ENCODE data around the gene USP6.
"Not testable (repeated sequence)": the region's sequence is repeated elsewhere in the genome, so short reads cannot be mapped to it uniquely, and the experiment has no call there.

USP6 gene

DNA sequence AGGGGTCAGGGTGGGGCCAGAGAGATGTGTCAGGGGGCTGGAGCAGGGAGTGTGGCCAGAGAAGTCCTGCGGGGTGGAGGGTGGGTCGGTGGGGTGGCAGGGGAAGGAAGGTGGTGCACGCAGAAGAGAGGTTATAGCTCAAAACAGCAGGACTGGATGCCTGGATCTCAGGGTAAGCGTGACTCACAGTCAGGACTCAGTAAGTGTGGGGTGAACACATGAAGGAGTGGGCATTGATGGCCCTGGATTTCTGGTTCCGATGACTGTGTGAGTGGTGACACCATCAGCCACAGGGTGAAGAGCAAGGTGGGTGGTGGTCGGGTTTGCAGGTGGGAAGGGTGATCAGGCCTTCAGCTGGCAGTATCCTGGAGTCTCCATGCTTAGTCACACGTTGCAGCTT, 6.2 kb downstream of the USP6 start:
- DNase-seq (ENCODE audit: low read depth): not testable (repeated sequence)

DNA sequence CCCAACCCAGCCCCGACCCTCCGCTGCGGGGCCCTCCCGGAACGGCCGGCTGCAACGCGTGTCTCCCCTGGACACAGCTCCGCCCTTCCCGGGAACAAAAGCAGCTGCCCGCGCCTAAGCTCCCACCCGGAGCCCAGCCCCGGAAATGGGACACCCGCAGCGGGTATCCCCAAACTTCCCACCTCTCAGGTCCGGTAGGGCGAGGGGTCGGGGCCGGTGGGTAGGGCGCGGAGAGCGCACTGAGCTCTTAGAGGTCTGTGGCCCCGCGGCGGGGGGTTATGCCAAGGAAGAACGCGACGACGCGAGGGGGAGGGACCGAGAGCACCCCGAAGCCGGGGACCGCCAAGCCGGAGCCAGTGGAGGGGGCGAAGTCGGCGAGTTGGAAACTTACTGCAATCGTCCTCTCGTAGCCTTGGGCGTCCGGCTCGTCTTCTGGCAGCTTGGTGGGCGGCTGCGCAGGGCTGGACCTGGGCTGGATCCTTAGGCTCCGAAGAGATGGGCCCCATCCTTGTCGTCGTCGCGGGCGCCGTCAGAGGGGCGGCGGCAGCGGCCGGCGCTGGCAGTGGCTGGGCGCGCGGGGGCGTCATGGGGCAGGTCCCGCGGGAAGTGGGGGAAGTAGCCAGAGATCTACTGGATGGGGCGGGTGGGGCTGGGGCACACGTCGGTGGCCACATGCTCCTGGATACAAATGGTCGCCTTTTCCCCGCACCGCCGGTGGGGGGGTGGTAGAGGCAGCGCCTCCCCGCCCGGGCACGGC, 6.9 kb downstream of the USP6 start:
- no peak for DNase-seq (ENCODE audit: low read depth)

DNA sequence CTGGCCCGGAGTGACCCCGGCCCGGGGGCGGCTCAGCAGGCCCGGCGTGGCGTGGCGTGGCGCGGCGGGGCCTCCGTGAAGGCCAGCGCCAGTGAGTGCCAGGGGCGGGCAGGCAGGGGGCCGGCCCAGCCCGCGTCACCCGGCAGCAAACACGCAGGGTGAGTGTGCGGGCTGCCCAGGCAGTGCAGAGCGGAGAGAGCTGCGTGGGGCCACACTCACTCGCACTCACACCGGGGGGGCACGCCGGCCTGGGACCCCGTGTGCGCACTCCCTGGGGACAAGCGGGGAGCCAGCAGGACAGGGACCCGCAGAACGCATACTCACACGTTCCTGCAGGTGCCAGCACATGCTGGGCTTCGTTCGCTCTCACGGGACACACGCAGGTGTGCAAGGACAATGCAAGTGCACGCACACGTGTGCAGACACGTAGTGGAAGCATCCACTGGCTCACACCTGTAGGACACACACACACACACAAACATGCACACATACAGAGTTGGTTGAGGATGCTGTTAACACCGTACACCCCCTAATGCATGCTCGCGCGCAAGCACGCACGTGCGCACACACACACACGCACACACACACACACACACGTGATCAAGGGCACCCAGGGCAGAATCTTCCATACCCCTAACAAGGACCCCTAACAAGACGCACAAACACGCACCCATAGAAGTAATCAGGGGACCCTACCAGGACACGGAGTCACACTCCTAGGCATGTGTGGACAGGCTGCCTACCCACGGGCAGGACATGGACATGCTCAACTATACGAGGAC, 7.7 kb downstream of the USP6 start:
- DNase-seq (ENCODE audit: low read depth): no peak

DNA sequence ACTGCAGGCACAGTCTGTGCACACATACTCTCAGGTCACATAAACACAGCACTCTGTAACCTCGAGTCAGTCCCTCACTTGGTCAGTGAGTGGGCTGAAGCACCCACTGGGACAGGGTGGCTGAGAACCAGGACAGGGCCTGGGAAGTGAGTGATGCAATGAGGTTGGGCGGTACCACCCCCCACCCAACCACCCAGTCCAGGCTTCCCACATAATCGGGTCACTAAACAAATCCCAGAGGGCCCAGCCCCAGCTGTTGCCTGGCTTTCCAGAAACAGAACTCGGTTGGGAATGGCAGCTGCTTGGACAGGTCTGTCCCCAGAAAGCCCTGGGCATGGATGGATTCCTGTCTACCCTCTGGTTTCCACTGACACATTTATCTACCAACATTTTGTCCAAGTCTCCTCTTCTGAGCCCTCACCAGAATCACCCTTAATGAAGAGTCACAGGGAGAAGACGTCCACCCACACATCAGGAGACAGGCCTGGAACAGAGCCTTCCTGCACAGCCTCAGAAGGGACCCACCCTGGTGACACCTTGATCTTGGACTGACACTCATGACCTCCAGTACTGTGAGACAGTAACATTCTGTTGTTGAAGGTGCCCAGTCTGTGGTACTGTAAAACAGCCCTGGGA, 8.4 kb downstream of the USP6 start:
- not testable (repeated sequence) for DNase-seq (ENCODE audit: low read depth)

DNA sequence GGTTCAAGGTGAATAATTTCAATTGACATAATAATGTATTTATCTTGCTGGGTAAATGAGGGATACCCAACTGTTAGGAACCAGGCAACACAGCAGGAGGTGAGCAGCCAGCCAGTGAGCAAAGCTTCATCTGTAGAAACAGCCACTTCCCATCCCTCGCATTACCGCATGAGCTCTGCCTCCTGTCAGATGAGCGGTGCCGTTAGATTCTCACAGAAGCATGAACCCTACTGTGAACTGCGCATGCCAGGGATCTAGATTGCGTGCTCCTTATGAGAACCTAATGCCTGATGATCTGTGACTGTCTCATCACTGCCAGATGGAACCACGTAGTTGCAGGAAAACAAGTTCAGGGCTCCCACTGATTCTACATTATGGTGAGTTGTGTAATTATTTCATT, 9.1 kb downstream of the USP6 start:
- DNase-seq (ENCODE audit: low read depth): not testable (repeated sequence)

DNA sequence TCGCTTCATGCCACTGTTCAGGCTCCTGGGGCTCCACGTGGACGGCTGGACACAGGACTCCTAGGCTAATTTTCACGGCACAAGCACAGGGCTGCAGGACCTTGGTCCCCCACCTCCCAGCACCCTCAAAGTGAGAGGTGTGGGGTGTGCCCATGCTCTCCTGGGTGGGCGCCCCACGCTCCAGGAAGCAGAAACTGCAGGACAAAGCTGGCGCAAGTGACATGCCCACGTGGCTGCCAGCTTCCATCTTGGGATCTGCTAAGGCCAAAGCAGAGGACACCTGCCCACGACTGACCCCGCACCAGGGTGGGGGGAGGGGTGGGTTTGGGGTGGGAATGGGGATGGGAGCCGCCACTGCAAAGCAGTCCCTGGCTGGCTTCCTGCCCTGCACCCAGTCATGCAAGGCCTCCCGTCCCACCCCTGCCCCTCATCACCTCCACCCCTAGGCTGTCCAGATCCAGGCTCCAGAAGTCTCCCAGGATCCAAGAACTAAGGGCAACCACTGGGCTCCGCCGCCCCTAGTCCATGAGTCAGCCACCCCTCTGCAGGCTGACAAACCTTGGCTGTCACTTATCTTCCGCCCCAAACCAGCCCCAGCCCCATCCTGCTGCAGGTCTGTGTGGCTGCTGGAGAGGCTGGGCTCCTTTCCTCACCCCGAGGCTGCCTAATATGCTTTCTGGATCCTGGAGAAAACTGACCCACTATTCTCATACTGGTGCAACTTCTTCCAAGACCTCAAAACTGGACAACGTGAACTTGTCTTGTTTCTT, 11.1 kb downstream of the USP6 start:
- DNase-seq (ENCODE audit: low read depth): no peak

DNA sequence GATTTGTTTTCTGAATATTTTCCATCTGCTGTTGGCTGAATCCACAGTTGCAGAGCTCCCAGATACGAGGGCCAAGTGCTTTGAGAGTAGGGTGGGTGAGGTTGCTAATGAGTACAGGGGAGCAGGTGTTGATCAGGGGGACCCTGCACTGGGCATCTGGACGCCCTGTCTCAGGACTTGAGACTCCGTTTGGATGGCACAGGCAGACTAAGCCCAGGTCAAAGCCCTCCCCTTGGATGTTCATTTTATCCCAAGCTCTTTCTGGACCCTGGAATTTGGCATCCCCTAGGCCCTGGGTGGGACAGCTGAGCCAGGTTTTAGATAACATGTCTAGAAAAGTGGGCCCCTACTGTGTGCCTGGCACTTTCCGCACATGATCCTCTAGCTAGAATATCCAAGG, 12.1 kb downstream of the USP6 start:
- no peak for DNase-seq (ENCODE audit: low read depth)

DNA sequence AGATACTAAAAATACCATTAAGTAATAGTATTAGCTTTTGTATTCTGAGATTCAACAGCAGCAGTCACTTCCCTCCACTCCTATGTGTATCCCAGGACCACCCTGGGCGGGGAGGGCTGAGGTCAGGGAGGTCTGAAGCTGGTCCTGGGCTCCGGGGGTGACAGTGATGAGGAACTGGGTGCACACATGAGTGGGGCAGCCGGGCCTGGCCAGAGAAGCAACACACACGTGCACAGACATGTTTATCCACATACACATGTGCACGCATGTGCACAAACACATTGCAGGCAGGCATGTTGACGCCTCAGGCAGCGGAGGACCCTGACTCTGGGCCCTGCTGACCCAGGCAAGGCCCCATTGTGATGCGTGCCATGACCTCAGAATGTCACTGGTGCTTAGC, 12.6 kb downstream of the USP6 start:
- not testable (repeated sequence) for DNase-seq (ENCODE audit: low read depth)

DNA sequence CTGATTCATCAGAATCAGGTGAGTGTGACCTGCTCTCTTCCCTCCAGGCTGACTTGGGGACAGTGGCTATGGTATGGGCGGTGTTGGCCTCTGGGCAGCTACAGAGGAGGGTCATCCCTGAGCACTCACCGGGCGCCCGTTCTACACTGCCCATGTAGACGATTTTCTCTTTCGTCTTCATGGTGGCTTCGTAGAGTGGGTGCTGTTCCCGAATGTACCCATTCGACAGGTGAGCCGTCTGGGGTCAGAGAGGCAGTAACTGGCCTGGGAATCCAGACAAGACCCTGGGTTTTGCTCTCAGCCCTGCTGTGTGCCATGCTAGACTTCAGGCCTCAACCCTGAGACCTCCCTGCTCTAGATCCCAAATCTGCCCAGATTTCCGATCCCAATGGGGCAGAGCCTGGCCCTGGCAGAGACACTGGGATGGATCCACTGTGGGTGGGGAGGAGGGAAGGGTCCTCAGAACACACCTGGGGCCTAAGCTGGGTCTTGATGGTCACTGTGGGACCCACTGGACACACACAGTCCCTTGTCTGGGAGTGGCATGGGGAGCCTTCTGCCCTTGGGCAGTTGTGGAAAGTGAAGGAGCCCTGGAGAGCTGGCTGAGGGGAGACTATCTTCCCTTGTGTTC, 13.2 kb downstream of the USP6 start:
- DNase-seq (ENCODE audit: low read depth): no peak

DNA sequence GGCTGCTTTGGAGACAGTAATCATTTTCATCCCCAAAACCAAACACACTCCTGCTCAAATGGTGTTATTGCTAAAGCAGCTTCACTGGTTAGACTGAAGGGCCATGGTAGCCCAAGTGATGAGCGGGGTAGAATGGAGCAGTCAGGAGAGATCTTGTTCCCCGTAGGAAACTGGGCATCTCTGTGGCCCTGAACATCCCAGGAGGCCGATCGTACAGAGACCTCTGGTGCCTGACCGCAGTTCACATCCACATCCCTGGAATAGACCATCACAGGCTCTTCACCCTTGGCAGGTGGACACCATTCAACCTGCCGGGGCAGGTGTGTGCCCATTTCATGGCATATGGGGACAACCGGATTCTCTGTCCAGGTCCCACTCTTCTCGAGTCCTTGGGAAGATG, 13.9 kb downstream of the USP6 start:
- DNase-seq (ENCODE audit: low read depth): not testable (repeated sequence)

DNA sequence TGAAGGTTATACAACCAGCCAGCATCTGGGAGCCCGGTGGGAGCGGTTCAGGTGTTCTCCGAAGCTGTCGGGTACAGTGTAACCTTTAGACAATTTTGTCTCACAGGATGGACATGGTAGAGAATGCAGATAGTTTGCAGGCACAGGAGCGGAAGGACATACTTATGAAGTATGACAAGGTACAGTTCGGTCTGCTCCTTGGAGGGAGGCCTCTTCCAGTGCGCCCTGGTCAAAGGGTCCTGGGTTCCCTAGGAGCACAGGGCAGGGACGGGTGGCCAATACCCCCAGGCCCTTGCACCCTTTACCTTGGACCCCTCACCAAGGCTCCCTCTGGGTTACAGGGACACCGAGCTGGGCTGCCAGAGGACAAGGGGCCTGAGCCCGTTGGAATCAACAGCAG, 14.4 kb downstream of the USP6 start:
- DNase-seq (ENCODE audit: low read depth): not testable (repeated sequence)

DNA sequence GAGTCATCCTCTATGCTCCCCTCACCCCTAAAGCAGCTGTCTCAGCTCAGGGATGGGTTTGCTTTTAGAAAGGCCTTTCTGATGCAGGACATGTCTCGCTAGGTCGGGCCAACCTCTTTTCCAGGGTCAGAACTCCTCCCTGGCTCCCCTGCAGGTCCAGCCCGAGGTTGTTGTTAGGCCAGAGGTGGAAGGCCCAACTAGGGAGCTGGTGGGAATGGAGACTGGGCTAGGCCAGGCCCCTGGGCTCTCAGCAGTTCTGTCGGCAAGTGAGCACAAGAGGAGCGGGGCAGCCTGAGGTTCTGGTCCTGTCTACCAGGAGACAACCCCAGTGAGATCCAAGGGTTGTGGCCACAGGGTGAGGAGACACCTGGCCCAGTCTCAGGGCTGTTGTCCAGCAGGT, 14.9 kb downstream of the USP6 start:
- not testable (repeated sequence) for DNase-seq (ENCODE audit: low read depth)

DNA sequence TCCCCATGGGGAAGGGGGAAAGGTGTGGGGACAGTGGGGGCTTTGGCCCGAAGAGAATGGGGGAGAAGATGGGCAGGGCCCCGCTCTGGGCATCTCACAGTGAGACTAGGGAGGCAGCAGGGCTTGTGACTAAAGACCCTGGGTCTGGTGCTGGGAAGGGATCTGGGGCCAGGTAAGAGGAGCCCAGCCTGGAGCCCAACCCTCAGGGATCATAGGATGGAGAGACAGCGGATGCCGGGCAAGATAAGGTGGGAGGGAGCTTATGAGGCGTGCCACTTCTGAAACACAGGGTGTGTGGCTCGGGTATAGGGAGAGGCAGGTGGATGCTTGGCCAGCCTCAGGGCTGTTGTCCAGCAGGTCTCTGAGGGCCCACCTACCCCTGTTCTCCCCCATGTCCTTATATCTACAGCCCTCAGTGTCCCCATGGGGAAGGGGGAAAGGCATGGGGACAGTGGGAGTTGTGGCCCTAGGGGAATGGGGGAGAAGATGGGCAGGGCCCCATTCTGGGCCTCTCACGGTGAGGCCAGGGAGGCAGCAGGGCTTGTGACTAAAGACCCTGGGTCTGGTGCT, 15.4 kb downstream of the USP6 start:
- DNase-seq (ENCODE audit: low read depth): no peak

DNA sequence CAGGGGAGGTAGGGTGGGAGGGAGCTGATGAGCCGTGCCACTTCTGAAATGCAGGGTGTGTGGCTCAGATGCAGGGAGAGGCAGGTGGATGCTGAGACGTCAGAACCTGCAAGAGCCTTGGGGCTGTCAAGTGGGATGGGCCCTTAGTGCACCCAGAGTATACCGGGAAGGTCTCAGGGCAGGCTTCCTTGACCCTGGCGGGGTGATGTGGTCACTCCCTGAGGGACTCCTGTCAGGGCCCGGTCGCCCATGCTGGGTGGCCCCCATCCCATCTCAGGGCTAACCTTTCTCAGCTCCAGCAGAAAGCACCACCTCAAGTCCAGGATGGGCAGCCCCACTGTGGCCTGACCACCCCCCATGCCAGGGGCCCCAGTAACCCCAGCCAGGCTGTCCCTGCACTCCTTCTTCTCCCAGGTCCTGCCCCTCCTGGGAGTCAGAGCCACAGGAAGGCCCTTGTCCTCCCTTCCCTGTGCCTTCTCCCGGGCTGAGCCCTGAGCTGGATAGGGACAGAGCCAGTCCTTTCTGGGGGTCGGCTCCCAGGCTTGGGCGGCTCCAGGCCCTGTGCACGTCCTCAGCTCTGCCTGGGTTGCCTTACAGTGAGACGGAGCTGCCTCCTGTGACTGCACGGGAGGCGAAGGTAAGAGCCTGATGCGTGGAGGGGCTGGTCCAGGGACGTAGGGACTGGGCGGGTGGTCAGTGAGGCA, 16.1 kb downstream of the USP6 start:
- DNase-seq (ENCODE audit: low read depth): not testable (repeated sequence)

DNA sequence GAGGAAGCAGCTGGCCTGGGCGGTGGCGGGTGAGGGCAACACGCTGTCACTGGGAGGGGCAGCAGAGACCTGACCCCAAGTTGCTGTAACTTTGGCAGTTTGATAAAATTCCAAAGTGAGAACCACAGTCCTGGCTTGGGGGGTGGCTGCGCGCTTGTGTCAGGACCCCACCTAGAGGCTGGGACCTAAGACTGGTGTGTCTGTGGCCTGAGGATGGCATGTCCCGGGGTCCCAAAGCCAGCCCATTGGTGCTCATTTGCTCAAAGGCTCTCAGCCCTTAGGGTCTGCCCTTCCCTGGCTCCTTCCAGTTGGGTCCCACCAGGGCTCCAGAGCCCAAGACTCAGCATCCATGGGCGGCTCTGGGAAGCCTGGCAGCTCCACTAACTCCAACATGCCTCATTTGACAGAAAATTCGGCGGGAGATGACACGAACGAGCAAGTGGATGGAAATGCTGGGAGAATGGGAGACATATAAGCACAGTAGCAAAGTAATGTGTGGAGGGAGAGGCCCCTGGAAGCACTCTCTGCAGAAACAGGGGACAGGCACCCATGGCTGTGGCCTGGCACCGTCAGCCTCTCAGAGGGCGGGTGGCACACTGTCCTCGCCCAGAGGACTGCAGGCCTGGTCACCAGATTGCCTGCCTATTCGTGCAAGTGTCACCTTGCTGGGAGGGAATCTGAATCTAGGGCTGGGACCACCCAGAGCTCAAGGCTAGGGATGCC, 16.8 kb downstream of the USP6 start:
- not testable (repeated sequence) for DNase-seq (ENCODE audit: low read depth)

DNA sequence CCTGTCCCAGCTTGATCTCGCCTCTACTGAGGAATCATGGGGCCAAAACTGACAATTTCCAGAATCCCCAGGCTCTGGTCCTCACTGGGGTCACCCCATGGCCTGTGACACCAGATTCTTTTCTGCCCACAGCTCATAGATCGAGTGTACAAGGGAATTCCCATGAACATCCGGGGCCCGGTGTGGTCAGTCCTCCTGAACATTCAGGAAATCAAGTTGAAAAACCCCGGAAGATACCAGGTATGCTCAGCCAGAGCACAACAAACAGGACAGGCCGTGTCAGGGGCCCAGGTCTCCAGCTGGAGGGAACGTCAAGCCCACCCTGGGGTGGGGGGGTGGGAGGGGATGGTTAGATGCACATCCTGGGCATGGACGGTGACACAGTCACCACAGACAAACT, 17.5 kb downstream of the USP6 start:
- no peak for DNase-seq (ENCODE audit: low read depth)

DNA sequence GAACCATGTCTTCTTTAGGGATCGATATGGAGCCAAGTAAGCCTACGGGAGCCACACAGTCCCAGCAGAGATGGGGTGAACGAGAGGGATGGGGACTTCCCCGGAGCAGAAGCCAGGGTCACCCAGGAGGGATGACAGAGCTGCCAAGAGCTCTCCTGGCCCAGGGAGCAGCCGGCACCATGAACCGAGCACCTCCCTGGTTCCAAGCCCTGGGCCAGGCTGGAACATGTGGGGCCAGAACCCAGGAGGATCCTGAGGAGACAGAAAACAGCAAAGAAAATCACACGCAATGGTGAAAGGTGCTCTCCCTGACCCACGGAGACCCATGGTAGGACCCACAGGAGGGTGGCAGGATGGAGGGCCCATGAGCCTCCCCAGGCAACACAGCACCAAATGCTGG, 18.1 kb downstream of the USP6 start:
- DNase-seq (ENCODE audit: low read depth): not testable (repeated sequence)

DNA sequence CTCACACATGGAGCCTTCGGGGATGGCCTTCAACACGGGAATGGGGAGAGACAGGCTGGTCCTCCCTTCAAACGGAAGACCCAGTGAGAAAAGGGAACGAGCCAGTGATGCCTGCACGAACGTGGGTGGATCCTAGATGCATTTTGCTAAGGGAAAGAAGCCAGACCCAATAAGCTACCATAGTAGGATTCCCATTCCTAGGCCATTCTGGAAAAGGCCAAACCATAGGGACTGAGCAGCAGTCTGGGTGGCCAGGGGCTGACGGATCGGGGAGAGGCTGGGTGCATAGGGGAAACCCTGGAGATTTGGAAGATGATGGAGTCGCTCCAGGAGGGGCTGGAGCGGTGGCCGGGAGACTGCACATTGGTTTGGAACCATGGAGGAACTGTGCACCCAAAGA, 18.7 kb downstream of the USP6 start:
- DNase-seq (ENCODE audit: low read depth): not testable (repeated sequence)

DNA sequence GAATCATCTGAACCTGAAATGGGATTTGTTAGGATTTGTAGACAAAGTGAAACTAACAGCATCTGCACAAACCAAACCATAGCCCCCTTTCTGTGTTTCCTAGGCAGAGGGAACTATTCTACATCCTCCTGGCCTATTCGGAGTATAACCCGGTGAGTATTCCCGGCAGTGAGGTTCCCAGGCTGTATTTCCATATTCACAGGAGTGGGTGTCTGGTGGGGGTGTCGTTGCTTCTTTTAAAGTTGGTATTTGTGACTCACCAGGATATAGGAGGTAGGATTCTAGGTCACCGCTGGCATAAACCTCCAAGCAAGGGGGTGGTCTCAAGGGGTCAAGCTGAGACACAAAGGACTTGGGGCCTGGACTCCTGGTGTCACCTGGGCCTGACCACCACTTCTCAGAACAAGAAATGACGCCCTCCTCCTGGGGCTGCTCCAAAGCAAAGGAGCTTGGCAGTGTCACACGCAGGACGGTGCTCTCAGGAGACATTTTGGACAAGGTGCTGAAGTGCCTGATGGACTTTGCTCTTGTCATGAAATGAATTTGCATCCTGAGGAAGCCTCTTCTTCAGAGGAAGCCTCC, 19.4 kb downstream of the USP6 start:
- not testable (repeated sequence) for DNase-seq (ENCODE audit: low read depth)
